Measurements from ENCODE around the gene TLR3.
"Not testable (repeated sequence)": the region's sequence is repeated elsewhere in the genome, so short reads cannot be mapped to it uniquely, and the experiment has no call there.

TLR3 gene

DNA sequence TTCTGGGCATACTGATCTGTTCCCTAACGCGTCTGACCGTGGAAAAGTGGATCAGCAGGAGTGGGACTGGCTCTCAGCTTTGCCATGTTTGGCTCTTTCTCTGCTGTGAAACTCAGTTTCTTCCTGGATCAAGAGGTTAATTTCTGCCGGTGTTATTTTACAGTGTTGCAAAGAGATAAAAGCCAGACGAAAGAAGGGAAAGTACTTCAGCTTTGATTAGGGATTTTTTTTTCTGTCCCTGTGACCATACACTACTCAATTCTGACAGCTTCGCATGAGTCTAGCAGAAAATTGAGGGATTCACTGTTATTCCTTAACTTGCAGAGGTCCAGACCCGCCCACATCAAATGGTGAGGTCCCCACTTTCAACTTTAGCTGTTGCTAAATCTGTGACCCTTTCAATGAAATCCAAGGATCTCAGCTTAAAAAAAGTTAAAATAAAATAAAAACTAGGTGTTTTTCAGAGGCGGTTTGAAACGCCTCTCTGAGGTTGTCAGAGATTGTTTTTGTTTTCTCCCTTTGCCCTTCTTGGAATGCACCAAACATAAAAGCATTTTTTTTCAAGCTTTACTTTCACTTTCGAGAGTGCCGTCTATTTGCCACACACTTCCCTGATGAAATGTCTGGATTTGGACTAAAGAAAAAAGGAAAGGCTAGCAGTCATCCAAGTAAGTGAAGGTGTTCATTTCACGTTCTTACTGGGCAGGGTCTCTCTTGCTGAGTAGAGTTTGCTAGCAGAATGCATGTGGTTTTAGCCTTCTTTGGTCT lies at the start of gene TLR3:
TLR3 (plus strand) TSS at position 576 of the 768 bp plus-strand sequence. CDS start 7,464 bp downstream, outside the sequence.
- peak; percentile 16 for DNase-seq (ENCODE audit: low spot score)

GRCh38 chr4:186019269-186019668 lies 49.7 kb upstream of the TLR3 start:
- DNase-seq (ENCODE audit: low spot score) = no peak

DNA sequence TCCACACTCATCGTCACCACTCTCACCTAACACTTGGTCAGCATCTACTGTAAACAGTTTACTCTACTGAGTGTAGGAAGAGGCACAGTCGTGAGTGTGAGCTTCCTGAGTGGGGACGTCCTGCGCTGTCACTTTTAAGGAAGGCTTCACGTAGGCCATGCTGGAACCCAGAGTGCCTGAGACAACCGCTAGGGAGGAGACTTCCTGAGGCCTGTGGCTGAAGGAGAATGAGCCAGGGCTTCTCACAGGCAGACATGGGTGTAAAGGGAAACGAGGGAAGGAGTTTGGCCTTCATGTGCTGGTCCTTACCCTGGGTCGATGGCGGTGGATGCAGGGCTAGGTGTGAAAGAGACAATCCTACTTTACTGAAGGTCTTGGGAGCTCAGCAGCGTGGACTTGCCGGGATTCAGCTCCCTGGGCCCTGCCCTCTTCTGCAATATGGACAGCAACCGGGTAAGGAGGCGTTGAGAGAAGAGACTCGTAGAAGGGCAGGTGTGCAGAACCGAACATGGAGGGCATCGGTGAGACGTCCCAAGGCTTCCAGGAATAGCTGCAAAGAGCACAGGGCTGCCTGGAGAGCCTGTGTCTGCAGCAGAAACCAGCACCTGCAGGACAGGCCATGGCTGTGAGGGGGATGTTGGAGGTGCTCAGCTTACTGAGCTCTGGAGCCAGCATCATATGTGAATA lies 48.7 kb upstream of the TLR3 start:
- no peak for DNase-seq (ENCODE audit: low spot score)

DNA sequence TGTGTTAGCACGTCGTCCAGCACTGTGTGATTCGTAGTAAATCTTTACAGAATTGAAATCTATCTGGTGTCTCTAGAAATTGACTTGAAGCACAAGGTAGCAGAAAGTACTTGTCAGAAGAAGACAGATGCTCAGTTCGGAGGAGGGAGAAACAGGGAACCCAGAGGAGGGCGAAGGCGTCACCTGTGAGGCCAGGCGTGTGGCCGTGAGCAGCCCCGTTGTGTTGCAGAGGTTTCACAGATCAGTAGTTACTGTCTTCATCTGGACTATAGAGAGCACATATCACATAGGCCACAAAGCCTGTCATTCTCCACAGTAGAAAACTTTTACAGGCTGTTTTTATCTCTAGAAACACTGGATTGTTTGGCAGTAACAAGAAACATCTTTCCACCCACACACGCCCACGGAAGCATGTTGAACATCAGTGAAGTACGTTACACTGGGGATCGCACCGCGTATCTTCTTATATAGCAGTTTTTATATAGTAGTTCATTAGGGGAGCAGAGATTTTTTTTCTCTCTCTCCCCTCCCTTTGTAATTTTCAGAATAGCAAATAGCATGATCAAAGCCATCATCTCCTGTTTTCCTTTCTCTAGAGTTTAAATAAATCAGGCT lies 48.1 kb upstream of the TLR3 start:
- no peak for DNase-seq (ENCODE audit: low spot score)

DNA sequence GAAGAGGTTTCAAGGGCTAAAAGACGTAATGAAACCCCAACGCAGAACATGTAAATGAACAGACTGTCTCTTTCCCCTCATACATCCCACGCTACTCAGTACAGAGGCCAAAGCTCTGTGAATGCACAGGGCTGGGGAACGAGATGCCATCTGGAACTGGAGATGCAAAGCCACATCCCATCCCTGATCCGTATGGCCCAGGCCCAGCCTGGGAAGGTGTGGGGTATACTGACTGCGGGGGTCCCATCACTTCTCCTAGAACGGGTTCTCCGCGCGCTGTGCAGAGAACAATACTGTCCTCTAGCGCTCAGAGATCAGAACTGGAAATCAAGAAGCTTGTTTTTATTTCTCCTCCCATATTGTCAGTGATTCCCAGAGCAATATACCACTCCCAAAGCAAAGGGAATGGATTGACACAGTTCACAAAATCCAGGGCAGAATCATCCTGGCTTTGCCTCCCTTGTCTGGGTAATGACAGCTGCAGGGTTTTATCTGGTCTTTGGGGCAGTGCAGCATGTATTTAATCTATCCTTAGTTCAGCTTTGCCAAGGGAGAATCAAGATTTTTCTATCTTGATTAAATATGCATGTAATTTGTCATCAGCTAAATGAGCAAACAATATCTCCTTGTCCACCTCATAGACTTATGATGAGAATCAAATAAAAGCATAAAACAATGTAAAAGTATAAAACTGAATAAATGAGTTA lies 47.3 kb upstream of the TLR3 start:
- DNase-seq (ENCODE audit: low spot score) = no peak

- no peak for DNase-seq (ENCODE audit: low spot score)
Observed at GRCh38 chr4:186023975-186024374, 45.0 kb upstream of the TLR3 start.

GRCh38 chr4:186024637-186025407 lies 44.1 kb upstream of the TLR3 start:
- DNase-seq (ENCODE audit: low spot score) = no peak

DNA sequence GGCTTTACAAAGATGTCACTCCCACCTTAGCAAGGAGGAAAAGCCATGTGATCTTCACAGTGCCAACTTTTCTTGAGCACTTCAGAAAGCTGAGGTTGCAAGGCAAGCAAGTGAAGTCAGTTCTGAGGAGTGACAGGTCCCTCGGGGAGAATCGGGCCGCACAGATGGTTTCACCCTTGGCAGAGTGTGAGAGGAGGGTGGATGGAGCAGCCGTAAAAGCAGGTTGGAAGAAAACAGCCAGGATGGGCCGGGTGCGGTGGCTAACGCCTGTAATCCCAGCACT lies 43.6 kb upstream of the TLR3 start:
- DNase-seq (ENCODE audit: low spot score) = no peak

- no peak for DNase-seq (ENCODE audit: low spot score)
Observed at GRCh38 chr4:186027405-186027804, 41.6 kb upstream of the TLR3 start.

DNA sequence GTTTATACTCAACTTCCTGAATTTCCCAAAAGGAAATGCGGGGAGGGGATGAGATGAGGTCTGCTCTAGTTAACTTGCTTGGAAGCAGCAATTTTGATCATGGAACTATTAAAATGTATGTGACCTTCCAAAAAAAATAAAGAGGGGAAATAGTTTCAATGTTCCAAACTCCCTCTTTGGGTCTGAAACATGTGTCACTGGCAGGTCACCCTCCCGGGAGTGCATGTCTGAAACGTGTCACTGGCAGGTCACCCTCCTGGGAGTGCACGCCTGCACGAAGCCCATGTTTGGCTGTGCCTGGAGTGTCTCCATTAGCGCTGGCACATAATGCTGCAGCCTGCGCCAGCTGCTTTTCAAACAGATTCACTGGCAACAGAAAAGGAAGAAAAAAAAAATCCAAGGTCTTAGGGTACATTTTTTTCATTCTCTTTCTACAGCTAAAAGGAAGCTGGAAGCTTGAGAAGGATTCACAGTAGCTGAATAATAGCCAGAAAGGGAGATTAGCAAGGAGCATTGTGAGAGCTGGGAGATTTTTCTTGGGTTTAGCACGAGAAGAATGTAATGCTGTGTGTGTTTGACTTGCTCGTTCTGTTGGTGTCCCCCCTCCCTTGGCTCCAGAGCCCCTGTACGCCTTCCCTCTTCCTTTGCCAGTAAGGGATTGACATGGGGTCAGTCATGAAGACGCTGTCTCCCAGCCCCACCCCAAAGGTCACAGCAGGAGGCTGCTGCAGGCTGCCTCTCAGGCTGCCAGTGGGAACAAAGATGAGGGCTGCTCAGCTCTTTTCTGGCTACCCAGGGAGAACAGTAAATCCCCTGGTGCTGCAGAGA lies 39.2 kb upstream of the TLR3 start:
- DNase-seq (ENCODE audit: low spot score) = no peak

GRCh38 chr4:186030399-186030775 lies 38.6 kb upstream of the TLR3 start:
- no peak for DNase-seq (ENCODE audit: low spot score)

GRCh38 chr4:186030795-186031194 lies 38.2 kb upstream of the TLR3 start:
- no peak for DNase-seq (ENCODE audit: low spot score)

GRCh38 chr4:186032259-186032658 lies 36.7 kb upstream of the TLR3 start:
- no peak for DNase-seq (ENCODE audit: low spot score)

- no peak for DNase-seq (ENCODE audit: low spot score)
Observed at GRCh38 chr4:186033027-186033426, 35.9 kb upstream of the TLR3 start.

- not testable (repeated sequence) for DNase-seq (ENCODE audit: low spot score)
Observed at GRCh38 chr4:186034613-186035012, 34.3 kb upstream of the TLR3 start.

GRCh38 chr4:186036976-186037581 lies 31.9 kb upstream of the TLR3 start:
- DNase-seq (ENCODE audit: low spot score) = no peak

GRCh38 chr4:186037692-186038658 lies 31.0 kb upstream of the TLR3 start:
- DNase-seq (ENCODE audit: low spot score) = peak; percentile 39

DNA sequence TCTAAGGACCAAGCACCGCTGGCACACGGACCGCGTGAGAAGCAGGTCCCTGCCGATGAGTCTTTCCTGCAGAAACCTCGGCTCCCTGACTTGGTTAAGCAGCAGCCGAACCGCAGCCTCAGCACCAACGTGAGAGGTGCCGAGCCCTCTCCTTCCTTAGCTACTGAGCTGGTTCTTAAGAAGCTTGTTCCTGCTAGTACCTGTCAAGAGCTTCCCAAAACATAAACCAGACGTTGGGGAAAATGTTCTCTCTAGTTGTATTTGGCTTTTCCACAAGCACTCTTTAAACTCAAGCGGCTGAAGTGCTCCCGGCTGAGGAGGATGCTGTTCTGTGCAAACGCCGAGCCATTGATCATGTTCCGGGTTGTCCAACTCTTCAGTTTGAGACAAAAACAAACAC lies 29.3 kb upstream of the TLR3 start:
- DNase-seq (ENCODE audit: low spot score) = no peak

- DNase-seq (ENCODE audit: low spot score) = no peak
Observed at GRCh38 chr4:186040316-186040715, 28.6 kb upstream of the TLR3 start.
